HG03095 (cell line): Measurements from ENCODE around the gene RCSD1.
"Not testable (repeated sequence)": the region's sequence is repeated elsewhere in the genome, so short reads cannot be mapped to it uniquely, and the experiment has no call there.

Source experiments
- ATAC-seq: cut with Tn5 transposase; IDR thresholded peaks from one replicate; pipeline ENCODE4 v1.9.1; 2021; ENCODE audit warnings: moderate library complexity; ENCODE audit not compliant: unreplicated experiment

The RCSD1 gene

DNA sequence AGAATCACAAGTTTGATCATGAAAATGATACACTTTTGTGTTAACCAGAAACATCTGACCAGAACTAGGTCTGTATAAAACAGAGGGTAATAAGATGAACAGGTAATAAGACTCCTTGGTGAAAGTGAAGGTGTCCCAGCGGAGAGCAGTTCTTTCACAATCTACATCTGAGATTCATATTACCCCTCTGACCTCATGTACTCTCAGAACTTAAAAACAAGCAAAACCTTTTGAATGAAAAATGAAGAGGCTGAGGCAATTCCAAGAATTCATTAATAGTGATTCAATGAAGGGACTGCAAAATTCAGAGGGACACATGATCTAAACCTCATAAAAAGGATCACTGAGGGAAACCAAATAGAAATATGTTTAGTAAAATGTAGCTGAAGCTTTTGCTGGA, 80.8 kb downstream of the RCSD1 start:
- ATAC-seq, result no peak

DNA sequence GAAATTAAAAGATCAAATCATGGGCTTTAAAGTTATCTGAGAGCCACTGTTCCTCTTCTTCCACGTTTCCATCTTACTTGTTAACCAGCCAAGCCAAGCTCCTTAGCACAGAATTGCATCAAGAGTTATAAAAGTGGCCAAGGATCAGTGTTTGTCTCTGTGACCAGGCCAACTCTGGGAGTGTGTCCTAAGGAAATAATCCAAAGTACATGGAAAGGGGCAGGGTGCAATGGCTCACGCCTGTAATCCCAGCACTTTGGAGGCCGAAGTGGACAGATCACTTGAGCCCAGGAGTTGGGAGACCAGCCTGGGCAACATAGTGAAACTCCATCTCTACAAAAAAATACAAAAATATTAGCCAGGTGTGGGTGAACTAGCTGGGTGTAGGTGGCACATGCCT, 81.8 kb downstream of the RCSD1 start:
- ATAC-seq, result no peak

DNA sequence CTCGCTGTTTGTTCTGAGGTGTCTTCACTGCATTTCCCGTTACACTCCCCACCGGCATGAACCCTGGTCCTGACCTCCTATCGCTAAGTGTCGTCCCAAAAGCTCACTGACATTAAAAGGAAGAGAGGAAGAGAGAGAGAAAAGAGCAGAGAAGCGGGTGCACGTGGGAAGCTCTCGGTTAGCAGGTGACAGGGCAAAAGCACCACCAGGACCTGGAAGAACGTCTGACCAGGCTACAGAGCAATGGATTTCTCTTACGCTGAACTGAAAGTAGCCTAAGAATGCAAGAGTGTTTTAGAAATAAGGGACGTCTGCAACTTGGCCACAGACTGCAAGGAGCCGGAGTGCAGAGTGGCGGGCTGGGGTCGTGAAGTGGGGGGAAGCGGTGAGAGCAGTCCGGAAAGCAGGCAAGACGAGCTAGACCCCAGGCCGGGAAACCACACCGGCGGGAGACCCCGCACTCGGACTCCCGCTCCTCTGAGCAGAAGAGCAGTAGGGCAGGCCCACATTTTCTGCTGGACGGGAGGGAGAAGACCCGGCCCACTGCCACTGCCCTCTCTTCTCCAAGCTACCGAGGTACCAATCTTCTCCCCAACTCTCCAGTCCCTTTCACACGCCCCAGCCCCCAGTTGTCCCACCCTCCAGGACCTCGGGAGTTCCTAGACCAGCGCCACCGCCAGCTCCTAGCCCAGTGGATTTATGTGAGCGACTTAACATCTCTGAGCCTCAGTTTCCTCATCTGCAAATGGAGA, 83.5 kb downstream of the RCSD1 start:
- no peak for ATAC-seq

DNA sequence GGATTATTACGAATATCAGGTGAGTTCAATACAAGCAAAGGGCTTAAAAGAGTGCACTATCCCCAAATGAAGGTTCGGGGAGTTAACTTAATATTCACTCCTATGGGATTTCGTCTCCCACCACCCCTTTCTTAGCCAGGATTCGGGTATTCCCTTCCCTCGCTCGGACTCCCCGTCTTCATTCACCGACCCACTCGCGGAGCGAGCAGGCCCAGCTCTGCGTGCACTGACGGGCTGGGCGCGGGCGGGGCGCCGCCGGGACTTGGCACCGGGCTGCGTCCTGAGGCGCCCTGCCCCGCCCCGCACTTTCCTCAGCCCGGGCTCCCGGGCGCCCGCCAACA, 84.0 kb downstream of the RCSD1 start:
- ATAC-seq, result no peak

DNA sequence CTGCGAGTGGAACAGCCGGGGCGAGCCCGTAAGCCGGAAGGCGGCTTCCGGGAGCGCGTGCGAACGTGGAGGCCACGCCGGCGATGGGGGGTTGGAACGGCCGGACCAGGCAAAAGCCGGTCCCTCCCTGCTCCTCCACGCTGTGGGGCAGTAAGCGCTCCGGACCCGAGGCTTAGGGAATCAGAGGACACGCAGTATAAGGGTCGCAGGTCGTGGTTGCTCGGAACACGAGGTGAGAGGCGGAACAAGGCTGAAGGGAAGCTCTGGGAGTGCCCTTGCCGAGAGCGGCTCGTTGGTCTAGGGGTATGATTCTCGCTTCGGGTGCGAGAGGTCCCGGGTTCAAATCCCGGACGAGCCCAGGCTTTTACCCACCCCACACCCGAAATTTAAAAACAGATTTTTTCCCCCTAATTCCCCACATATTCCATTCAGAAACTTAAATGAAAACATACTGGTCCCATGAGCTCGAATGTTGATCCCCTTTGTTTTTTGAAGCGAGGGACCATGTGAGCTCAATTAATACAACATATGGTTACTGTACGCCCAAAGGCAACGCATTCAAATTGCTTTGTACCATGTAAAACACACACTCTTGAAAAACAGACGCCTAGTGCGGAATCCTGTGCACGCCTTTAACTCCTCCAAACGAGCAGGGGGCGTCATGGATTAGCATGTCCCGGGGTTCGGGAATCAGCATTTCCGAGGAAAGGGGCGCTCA, 84.6 kb downstream of the RCSD1 start:
- peak; percentile 47 for ATAC-seq

DNA sequence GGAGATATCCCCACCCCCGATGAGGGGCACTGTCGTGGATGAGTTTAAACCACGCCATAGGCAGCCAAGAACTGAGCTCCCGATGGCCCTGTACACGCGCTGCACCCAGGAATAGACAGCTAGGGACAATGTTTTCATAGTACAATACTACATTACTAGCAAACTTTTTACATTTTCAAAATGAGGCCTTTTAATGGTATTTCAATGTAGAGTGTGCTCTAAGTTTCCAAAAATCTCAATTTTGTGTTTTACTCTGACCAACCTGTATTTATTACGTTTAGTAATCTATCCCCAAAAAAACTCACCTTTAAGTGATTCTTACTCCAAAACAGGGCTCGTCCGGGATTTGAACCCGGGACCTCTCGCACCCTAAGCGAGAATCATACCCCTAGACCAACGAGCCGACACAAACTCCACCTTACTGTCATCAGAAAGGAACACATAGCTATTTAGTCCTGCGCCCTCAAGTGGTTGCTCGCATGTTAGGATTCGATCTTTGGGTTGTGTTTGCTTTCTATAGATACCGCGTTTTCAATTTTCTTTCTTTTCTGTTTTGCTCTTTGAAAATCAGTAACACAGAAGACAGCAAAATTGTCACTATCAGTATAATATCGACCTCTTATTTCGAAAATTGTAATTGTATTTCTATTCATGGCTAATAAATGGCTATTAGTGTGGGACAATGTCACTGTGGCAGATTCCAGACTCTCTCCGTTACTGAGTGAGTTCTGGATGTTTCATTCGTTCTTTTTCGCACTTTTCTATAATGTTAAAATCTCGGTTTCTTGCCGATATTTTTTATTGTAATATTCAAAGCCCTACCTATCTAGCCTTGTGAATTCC, 85.3 kb downstream of the RCSD1 start:
- peak; percentile 35 for ATAC-seq

DNA sequence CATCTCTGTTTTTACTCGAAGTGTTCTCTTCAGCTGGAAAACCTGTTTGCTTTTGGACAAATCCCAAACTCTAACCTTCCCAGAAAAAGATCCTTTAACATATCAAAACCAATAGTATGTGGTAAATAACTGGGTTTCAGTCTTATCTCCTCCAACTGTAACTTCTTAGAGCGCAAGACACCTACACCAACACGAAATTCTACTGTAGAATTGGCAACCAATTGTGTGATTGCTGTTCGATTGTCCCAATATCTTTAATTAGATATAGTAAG, 85.9 kb downstream of the RCSD1 start:
- ATAC-seq, result no peak

DNA sequence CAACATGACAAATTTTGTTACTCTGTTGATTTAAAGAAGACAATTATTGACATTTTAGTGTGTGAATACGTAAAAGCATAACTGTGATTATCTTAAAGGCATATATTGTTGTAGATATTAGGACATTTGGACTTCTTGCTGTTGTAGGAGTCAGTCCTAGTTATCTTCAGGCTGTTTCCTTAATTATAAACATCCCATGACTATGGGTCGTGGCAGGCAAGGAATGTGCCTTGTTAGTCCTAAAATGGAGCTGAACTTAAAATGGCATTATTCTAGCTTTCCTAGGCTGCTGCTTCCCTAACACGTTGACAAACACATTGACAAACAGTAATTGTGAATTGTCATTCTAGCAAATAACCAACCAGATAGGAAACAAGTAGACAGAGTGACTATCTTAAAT, 87.3 kb downstream of the RCSD1 start:
- no peak for ATAC-seq

DNA sequence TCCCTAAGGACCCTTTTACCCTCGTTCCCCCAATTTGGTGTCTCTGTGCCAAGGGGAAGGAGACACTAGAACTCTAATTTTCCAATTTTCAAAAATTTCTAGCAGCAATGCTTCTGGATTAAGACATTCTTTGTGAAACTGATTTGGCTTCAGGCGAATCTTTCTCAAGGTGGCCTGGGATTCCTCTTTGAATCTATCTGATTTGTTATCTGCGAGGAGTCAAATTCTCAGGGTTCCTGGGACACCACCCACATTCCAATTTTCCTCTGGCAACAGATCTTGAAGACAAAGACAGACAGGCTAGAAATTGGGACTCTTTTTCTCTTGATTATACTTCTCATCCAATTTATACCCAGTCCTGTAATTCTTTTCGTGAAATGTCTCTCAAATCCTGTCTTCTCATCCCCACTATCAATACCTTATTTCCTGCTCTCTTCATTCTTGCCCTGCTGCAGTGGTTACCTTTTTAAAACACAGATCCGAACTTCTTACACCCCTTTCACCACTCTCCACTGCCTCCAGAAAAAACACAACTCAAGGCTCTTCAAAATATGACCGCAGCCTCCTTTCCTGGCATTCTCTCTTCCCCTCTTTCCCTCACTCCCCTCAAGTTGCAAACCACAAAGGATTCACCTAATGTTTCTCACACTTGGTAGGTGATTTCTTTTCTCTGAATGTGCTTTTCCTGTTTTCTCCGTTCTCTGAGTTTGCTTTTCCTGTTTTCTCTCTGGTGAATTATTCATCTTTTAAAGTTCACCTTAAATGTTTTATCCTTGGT, 89.1 kb downstream of the RCSD1 start:
- no peak for ATAC-seq

DNA sequence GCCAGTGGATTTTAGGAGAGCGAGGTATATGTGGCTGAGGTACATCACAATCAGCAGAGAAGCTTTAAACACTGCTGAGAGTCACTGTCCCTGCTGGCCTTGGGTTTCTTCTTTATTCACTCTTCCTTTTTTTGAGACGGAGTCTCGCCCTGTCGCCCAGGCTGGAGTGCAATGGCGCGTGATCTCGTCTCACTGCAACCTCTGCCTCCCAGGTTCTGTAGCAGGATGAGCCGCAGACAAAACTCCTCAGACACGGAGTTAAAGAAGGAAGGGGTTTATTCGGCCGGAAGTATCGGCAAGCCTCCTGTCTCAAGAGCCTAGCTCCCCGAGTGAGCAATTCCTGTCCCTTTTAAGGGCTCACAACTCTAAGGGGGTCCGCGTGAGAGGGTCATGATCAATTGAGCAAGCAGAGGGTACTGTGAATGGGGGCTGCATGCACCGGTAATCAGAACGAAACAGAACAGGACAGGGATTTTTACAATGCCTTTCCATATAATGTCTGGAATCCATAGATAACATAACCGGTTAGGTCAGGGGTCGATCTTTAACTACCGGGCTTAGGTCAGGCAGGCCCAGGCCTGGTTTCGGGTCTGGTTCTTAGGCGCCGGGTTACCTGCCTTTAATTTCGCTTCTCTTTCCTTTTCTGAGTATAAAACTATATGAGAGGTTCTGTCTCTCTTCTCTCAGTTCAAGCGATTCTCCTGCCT, 89.8 kb downstream of the RCSD1 start:
- not testable (repeated sequence) for ATAC-seq

DNA sequence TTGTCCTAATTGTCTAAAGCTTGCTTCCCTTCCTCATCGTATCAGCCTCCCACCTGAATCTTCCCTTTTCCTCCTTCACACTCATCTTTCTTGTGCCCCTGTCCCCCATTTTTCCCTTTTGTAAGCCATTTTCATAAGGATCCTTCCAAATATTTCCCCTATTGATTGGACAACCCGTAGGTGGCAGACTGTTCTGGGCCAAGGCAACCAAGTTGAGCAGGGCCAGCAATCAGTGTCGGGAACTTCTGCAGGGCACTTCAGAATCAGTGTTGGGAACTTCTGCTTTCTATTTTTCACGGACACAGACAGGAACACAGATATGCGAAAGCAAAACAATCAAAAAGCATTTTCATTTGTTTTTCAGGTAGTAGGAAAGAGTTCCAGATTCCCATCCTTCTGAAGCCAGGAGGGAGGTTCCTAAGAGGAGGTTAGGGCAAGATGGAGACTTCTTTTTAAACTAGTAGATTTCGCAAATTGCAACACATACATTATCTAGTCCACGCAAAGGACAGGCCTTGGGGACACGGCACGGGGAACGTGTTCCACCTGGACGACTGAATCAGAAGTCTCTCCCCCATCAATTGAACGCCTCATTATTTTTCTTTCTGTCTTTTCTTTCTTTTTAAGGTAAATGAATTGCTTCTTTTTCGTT, 91.1 kb downstream of the RCSD1 start:
- ATAC-seq, result no peak

DNA sequence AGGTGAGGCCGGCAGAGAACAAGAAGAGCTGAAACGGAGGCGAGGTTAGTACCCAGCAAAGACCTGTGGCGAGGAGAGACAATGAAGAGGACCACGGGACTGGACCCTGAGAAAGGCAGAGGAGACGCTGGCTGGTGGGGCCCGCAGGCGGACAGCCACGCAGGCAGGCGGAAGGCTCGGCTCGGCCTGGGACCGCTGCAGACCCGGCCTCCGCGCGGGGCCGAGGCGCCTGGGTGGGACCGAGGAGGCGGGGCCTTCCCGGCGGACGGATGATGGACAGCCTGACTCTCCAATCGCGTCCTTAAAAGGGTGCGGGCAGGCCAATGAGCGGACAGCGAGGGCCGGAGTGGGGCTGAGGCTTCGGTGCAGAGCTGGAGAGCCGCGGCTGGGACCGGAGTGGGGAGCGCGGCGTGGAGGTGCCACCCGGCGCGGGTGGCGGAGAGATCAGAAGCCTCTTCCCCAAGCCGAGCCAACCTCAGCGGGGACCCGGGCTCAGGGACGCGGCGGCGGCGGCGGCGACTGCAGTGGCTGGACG, 91.7 kb downstream of the RCSD1 start, which contains the start of gene MPZL1:
Gene MPZL1 (plus strand): TSS at position 366 of the 535 bp plus-strand sequence. CDS start 170 bp downstream, outside the sequence.
- peak; percentile 88 for ATAC-seq

DNA sequence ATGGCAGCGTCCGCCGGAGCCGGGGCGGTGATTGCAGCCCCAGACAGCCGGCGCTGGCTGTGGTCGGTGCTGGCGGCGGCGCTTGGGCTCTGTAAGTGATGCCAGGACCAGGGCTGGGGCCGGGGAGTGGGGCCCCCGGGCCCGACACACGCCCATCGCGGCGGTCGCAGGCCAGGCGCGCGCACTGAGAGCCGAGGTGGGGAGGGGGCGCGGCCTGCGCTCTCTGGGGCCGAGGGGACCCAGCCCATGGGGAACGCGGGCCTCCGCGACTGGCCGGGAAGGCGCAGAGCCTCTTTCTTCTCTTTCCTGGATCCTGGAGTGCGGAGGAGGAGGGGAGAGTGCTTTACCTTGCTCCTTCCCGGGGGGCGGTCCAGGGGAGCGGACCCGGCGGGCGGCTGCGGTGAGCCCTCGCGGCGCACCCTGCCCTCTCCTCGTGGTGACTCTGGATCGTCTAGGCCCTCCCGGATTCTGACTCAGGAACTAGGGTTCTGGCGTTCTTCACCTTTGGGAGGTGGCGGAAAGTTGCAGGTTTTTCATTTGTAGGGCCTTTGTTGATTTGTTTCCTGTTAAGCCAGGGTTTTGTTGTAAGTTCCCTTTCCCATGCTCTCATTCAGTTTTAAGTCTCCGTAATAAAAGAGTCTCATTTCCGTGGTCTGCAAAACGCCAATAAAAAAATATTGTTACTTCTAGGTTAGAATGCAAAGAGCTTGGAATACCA, 92.3 kb downstream of the RCSD1 start:
- ATAC-seq, result peak; percentile 18

DNA sequence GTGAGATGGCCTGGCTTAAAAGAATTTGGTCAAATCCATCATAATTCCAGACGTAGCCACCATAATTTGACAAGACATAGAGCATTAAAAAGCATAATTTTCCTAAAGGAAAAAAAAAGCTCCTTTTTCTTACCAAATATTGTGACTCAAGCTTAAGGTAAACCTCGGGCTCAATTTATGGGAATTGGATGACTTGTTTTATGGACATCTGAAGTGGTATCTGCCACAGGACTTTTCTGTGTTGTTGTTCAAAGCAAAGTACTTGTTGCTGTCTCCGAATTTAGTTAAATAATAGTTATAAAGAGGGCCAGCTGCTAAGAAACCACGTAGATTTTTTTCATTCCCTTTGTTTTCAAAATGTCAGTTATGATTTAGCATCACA, 92.8 kb downstream of the RCSD1 start:
- ATAC-seq, result no peak

DNA sequence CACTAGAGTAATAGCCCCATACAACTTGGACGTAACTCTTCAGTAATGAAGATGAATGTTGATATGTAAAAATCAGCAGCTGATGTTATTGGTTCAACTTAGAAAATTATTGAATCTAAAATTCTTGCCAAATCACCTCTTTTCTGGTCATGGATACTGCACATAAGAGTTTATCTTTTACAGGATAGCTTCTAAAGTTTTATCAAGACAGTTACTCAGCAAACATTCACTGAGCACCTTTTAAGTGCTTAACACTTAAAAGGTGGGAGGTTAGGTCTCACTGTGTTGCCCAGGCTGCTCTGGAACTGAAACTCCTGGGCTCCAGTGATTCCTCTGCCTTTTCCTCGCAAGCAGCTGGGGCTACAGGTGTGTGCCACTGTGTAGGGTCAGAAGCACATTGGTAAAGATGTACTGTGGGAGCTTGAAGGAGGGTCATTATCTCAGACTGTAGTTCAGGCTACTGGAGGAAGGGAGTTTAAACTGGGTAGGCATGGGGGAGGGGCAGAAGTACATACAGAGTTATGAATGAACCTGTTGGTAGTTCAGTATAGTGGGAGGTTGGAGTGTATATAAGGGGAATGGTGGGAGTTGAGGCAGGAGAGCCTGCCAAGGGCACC, 93.8 kb downstream of the RCSD1 start:
- no peak for ATAC-seq

DNA sequence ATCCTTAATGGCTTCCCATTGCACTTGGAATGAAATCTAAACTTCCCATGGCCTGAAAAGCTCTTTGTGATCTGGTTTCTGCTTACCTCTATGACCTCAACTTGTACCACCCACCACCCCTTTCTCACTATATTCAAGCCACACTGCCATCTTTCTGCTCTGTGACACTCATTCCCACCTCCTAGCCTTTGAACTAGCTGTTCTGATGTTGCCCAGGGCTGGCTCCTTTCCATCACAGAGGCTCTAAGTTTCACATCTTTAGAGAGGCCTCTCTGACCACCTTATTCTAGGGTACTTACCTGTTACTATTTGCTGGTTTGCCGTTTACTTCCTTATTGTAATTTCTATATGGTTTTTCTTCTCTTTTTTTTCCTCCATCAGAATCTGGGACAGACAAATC, 96.0 kb downstream of the RCSD1 start:
- no peak for ATAC-seq

DNA sequence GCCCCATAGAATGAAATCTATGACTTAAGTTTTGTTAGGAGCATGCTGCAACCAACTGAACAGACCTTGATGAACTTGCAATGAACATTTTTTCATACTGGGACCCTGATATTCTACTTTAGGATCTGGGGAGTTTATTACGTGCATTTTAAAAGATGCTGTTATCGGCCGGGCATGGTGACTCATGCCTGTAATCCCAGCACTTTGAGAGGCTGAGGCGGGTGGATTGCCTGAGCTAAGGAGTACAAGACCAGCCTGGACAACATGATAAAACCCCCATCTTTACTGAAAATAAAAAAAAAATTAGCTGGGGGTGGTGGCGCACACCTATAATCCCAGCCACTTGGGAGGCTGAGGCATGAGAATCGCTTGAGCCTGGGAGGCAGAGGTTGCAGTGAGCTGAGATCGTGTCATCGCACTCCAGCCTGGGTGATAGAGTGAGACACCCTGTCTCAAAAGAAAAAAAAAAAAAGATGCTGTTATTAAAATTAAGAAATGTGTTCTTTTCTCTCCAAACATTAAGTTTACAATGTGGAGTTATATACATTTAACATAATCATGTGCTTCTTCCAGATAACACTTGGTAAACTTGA, 98.9 kb downstream of the RCSD1 start:
- ATAC-seq, result no peak

DNA sequence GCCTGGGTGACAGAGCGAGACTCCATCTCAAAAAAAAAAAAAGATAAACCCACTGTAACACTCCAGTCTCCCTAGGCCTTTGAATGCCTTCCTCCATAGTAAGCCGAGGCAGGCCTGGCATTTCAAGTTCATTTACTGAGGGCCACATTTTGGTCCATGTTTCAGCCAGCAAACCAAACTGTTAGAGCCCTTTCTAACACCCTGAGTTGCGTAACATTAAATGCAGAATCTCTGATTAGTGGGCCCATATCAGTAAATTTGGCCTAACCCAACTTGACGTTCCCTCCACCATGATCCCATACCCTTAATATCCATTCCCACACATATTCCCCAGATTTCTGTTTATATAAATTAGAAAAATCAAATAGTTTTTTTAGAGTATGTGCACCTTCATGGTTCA, 104.2 kb downstream of the RCSD1 start:
- ATAC-seq, result no peak
